Hepatic stellate cell (primary cell): Measurements from ENCODE around the gene PMM2.
A peak's percentile ranks its signal among the peaks of the same experiment; 100 is the strongest.

Source experiments
- DNase-seq: peaks from one replicate; pipeline ENCODE4 v3.0.0; 2011; ENCODE audit warnings: low spot score

PMM2 gene

GRCh38 chr16:8851761-8852403 is 54.2 kb downstream of the PMM2 start:
- no peak for DNase-seq

DNA sequence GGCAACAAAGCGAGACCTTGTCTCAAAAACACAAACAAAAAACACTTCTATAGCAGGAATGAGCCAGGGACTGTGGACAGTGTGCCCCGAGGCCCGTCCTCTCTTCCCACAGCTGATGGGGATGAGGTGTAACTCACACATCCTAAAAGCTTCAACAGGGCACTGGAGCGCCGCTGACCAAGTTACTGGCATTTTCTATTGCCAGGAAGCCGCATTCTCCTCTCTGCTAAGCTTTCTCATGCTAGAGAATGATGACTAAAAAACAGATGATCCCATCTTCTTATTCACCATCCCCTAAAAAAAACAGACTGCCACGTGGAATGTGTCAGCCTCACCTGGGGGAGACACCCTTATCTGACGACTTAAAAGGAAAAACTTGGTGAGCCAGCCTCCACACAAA is 54.9 kb downstream of the PMM2 start:
- no peak for DNase-seq

DNA sequence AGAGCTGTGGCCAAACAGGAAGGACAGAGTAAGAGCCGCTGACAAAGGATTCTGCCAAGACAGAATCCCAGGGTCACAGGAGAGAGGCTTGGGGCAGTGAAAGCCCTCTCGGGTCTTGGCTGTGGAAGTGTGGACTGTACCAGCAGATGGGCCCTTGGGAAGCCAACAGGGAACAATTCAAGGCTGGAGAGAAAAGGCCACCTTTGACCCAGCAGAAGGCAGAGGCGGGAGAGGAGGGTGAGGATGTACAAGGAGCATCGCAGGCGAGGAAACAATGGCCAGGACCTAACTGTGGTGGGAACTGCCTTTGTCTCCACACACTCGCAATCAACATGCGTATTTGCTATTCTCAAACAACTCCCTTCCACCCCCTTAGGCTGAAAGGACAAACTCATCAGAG is 55.5 kb downstream of the PMM2 start:
- no peak for DNase-seq

DNA sequence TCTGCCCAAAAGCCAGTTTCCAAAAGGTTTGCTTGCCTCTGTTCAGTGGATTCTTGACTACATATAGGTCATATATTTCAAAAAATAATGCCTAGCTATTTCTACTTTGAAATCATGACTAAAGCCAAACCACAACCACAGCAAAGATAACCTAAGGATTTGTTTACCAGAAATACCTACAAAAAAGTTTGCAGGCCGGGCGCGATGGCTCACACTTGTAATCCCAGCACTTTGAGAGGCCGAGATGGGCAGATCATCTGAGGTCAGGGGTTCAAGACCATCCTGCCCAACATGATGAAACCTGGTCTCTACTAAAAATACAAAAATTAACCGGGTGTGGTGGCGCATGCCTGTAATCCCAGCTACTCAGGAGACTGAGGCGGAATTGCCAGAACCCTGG is 56.0 kb downstream of the PMM2 start:
- DNase-seq: no peak

DNA sequence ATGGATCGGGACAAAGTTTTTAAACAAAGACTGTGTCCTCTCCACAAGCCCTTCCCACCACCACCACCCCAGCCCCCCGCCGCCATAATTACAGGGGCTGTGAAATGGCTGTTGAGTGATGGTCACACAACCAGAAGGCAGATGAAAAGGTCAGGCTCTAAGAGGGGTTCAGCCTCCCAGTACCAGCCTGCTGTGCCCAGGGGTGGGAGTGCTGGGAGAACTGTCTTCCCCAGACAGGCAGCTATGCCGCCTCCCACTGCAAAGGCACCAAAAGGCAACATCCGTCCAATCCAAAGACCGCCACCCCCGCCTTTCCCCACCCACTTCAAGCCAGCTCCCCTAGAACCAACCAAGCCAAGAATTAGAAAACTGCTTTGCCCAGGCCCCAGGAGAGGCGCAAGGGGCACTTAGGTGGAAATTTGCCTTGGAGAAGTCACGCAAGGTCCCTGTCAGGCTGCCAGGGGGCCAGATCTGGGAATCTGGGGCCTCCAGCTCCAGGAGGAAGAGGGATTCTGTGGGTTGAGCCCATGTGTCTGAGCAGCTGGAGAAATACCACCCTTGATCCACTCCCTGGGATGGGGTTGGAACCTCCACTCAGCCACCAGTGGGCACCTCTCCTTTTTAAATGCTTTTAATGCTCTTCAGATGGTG is 56.8 kb downstream of the PMM2 start:
- no peak for DNase-seq

DNA sequence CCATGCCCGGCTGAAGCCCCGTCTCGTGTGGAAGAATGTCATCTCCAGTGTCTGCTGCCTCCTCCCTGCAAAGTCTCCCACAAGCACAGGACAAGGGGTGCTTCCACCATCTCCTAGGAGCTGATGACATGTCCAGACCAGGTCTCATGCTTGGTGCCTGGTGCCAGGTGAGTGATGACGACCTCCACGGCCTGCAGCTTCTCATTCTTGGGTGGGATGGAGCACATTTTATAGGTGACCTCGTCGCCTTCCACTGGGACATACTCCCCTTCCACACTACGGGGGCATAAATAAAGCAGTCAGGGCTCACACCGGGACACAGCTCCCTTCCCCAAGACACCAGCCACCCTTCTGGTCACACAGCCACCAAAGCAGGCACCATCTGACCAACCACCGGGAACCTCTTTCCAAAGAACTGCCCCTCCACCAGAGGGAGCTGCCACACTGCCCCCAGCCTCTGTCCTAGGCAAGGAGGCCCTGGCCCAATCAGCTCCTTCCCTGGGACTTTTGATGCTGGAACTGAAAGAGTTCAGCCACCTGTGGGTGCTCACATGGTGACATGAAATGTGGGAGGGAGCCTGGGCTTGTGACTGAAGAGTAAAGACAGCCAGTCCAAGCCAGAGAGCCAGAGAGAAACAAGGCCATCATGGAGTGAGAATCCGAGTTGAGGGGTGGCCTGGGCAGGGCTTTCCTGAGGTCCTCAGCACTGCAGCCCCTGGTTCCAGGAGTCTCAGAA is 57.6 kb downstream of the PMM2 start:
- no peak for DNase-seq

GRCh38 chr16:8855972-8856371 is 58.3 kb downstream of the PMM2 start:
- DNase-seq: no peak

- no peak for DNase-seq
These were observed 61.6 kb downstream of the PMM2 start for GRCh38 chr16:8858994-8859912.

DNA sequence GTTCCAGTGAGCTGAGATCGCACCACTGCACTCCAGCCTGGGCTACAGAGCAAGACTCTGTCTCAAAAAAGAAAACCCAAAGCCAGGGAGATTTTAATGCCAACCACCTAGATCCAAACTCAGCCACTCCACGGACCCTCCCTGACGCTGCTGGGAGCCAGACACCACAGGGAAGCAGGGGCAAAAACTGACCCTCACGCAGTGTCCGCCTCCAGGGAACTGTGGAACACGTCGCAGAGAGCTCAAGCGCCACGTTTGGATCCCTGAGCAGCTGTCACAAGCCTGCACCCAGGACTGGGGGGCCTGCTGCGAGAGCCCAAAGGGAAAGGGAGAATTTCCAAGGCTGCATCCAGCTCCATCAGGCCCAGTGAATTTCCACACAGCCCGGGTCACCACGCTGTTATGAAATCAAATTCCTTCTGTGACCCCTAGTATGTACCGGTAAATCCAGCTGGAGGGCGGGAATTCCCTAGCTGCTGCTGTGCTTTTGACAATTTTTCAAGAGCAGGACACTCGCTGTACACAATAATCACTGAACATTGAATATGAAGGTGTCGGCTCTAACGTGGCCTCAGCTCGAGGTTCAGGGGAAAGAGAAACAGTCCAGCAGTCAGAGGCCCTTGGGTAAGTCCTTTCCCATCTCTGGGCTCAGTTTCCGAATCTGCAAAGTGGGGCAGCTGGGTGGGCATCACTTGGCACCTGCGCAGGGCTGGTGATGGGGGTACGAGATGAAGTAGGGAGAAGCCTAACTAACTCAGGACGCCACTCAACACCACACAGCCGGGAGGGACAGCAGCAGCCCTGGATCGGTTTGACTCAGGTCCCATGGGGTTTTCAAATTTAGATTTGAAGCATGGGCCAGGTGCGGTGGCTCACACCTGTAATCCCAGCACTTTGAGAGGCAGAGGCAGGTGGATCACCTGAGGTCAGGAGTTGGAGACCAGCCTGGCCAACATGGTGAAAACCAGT is 62.6 kb downstream of the PMM2 start:
- peak; percentile 65 for DNase-seq

DNA sequence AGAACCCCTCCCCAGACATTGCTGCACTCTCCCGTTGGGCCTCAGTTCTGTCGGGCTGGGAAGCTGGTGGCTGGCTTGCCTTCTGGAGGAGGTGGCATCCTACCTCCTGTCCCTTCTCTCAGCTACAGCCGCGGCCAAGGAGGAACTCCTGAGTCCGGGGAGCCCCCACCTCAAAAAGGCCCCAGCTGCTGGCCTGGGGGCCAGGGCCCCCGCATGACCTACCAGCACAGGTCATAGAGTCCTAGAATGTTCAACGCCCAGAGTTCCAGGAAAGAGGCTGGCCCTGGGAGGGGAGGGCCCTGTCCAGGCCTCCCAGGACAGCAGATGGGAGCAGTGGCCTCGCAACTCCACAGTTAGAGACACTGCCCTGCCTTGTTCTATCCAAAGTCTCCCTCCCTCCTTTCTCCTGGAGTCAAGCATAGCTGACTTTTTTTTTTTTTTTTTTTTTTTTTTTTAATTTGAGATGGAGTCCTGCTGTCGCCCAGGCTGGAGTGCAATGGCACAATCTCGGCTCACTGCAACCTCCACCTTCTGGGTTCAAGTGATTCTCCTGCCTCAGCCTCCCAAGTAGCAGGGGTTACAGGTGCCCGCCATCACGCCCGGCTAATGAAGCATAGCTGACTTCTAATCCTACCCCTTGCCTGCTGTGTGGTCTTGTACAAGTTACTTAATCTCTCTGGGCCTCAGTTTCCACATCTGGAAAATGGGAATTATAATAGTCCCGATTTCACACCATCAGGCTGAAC is 64.1 kb downstream of the PMM2 start:
- DNase-seq: no peak

- no peak for DNase-seq
These were observed 64.9 kb downstream of the PMM2 start for GRCh38 chr16:8862309-8863130.

GRCh38 chr16:8863594-8864424 is 66.2 kb downstream of the PMM2 start:
- DNase-seq: peak; percentile 69

GRCh38 chr16:8864480-8865110 is 67.0 kb downstream of the PMM2 start:
- DNase-seq: no peak

GRCh38 chr16:8865145-8865882 is 67.7 kb downstream of the PMM2 start:
- no peak for DNase-seq

- DNase-seq: no peak
These were observed 68.7 kb downstream of the PMM2 start for GRCh38 chr16:8866118-8866883.

DNA sequence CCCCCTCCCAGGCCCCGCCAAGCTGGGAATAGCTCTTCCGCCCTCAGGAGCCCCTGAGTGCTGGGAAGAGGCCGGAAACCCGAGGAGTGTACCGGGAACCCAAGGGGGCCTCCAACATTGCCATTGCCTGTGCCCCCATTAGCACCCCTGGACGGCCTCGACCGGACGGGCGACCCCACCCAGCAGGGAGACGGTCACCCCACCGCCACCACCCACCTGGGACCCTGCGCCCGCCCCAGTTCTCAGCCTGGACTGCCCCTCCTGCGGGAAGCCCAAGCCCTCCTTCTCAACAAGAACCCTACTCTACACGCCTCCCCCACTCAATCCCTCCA is 69.2 kb downstream of the PMM2 start:
- DNase-seq: no peak
